Hematopoietic multipotent progenitor cell treated with erythropoietin and hydrocortisone succinate and interleukin-3 and kit ligand, for 6 days (in vitro differentiated cells): ENCODE measurements around the gene FCRL5.
A peak's percentile ranks its signal among the peaks of the same experiment; 100 is the strongest.

Experiments used
- DNase-seq: peaks from one replicate; pipeline ENCODE4 v3.0.0-alpha.2; 2015

Gene FCRL5

DNA sequence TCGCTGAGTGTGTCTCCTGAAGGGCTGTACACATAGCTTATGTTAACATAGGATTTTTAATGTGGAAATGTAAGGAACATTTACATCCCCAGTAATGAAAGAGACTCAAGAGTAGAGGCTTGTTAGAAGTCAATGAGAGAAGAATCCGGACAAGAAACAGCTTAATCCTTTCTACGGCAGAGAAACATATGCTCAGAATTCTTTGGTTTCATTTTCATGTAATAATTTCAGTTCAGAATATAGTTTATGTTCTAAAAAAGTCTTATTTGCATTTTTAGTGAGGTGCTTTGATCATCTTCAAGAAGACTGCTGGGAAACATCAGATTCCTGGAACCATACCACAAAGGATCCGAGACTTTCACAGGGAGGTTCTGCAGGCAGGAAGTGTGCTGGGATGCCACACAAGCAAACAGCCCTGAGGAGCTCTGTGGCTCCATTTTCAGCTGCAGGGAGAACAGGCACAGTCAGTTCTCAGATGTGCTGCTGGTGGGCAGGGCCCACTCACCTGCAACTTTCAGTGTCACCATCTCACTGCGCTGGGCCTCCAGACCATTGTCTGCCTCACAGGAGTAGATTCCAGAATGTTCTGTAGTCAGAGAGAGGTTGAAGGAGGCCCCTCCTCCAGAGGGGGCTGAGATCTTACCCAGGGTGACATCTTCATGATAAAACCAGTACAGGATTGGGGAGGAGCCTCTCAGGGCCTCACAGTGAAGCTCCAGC lies 28.4 kb downstream of the FCRL5 start:
- DNase-seq, result no peak

- DNase-seq, result no peak
Measured at GRCh38 chr1:157521056-157521455, 31.3 kb downstream of the FCRL5 start.

GRCh38 chr1:157520386-157520935 lies 31.9 kb downstream of the FCRL5 start:
- no peak for DNase-seq

GRCh38 chr1:157519451-157519850 lies 32.9 kb downstream of the FCRL5 start:
- DNase-seq, result no peak

- no peak for DNase-seq
Measured at GRCh38 chr1:157517016-157517415, 35.3 kb downstream of the FCRL5 start.

GRCh38 chr1:157515709-157516108 lies 36.6 kb downstream of the FCRL5 start:
- no peak for DNase-seq

GRCh38 chr1:157515141-157515540 lies 37.2 kb downstream of the FCRL5 start:
- DNase-seq, result no peak

DNA sequence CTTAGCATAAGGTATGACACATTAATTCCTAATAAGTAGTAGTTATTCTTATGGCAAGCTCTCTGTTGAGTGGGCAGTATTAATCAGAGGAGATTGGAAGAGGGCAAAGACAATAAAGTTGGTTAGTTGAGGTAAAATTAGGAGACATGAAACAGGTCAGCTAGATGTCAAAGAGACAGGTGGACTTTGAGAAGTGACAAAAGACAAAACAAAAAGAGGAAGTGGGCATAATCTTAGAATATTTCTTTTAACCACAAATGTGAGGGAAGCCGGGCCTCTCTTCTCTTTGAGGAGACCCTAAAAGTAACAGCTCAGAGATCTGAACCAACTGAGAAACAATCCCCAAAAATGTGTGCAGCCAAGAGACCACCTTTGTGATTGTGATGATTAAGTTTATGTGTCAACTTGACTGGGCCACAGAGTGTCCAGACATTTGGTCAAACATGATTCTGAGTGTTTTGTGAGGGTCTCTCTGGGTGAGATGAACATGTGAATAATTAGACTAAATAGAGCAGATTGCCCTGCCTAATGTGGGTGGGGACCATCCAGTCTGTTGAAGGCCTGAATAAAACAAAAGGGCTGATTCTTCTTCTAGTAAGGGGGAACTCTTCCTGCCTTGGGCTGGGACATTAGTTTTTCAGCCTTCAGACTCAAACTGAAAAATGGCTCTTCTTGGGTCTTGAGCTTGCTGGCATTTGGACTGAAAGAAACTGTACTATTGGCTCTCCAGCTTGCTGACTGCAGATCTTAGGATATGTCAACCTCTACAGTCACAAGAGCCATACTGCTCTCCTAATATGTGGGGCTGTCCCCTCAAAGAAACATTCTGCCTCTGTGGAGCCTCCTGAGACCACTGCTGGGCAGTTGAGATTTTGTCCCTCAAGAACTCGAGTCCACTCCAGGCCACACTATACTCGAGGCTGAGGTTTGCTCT lies 40.0 kb downstream of the FCRL5 start:
- peak; percentile 50 for DNase-seq

- no peak for DNase-seq
Measured at GRCh38 chr1:157509546-157510232, 42.6 kb downstream of the FCRL5 start.

DNA sequence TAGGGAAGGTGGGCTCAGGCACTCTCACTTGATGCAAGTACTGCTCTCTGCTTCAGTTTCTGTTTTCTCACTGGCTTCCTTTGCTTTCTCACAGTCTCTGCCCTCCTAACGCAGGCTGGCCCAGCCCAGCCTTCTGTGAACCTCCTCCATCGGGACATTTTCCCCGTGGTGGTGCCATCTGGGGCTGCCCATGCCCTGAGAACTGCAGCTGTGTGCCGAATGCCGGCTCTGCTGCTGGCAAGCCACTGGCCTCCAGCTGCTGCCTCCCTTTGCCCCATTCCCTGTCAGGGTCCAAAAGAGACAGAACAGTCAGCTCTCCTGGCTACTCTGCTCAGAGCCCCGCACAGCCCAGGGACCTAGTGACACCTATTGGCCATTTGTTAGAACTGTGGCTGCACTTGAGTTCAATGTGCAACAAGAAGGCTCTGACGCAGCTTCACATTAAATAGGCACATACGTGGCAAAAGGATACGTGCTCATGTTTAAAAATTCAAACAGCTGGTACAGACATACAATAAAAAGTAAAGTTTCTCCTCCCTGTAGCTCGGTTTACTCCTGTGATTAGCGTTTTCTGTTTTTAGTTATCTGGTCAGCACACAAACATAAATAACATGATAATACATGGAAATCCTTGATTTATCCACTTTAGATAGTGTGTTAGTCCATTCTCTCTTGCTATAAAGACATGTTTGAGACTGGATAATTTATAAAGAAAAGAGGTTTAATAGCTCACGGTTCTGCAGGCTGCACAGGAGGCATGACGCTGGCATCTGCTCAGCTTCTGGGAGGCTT lies 46.6 kb downstream of the FCRL5 start:
- DNase-seq, result peak; percentile 86

- DNase-seq, result no peak
Measured at GRCh38 chr1:157504646-157505045, 47.7 kb downstream of the FCRL5 start.

DNA sequence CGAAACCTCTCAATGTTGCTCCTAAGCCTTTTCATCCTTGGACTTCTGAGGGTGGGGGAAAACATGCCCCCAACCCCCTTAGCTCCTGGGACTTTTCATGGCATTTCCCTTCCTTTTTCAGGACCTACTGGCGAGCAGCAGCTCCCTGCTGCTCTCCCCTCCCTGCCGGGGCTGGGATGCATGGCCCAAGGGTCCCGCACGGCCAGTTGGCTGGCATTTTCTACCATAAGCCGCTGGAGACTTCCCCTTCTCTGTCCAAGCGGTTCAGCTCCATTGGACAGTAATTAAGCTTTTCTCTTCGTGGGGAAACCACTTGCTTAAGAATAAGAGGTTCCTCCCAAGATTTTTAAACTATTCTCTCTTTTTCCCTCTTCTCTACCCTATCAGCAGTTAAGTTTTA lies 52.8 kb downstream of the FCRL5 start:
- no peak for DNase-seq

DNA sequence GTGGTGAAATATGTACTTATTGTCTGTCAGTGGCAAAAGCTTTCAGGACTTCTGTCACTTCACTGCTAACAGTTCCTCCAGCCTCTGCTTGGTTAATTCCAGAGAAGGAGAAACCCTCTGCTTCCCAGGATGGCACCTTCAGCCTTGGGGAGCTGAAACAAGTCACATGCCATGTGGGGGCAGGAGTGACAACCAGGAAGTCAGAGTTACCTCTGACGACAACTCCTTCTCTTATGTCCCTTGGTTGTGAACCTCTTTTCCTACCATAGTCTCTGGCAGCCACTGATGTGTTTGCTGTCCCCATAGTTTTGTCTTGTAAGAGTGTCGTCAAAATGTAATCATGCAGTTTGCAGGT lies 53.6 kb downstream of the FCRL5 start:
- DNase-seq, result no peak

DNA sequence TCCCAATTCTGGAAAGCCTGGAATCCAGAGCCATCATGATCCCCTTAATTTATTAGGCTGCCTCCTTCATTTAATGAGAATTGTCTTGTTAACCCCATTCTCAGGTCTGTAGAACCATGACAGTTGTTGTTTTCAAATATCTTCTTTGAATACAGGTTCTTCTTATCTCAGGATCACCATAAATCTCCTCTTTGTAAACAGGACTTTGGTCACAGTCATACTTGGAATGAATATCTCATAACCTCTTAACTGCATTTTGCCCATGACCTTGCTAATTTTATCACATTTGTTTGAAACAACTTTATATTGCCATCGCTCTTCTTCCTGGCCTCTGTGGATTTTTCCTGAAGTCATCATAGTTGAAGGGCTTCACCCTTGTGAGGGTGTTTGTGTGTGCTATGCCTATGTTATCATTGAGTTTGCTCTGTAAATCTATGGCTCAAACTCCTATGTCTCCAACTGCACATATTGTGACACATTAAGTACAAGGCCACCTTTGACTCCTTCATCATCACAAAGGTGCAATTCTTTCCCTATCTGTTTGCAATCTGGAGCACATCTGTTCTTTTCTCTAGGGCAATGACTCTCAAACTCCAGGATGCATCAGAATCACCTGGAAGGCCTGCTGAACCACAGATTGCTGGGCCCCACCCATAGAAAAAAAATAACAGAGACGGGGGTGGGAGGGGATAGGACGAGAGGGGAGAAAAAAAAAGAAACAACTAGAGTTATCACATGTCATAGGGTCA lies 54.2 kb downstream of the FCRL5 start:
- no peak for DNase-seq

DNA sequence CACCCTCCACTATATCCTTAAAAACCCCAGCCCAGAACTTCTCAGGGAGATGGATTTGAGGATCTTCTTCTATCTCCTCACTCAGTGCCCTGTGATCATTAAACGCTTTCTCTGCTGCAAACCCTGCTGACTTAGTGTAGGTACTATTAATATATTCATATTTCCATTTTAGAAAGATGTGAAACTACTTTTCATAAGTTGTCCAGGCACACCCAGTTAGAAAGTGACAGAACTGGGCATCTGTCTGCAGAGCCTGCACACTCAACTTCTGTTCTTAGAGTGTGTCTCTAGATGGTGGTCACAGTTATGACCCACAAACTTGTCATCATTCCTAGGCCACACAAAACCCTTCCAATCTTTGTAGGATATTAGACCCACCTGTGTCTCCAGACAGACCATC lies 55.0 kb downstream of the FCRL5 start:
- DNase-seq, result no peak

- peak; percentile 81 for DNase-seq
Measured at GRCh38 chr1:157496121-157496526, 56.2 kb downstream of the FCRL5 start.

DNA sequence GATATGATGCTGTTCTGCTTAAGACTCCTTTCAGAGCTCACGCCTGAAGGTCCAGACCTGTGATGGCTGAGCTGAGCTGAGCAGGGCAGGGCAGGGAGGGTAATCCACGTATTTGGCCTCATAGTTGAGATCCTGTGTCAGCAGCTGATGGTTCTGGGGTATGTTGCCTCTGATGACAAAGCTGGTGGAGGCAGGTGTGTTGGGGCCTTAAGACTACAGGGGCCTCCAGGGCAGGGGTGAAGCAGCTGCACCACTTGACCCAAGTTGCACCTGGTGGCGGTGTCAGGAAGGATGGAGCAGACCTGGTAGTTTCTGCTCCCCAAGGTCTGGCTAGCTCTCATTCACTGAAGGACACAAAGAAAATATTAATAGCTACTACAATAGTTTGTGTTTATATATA lies 57.0 kb downstream of the FCRL5 start:
- DNase-seq, result no peak

GRCh38 chr1:157494093-157494492 lies 58.2 kb downstream of the FCRL5 start:
- DNase-seq, result no peak

DNA sequence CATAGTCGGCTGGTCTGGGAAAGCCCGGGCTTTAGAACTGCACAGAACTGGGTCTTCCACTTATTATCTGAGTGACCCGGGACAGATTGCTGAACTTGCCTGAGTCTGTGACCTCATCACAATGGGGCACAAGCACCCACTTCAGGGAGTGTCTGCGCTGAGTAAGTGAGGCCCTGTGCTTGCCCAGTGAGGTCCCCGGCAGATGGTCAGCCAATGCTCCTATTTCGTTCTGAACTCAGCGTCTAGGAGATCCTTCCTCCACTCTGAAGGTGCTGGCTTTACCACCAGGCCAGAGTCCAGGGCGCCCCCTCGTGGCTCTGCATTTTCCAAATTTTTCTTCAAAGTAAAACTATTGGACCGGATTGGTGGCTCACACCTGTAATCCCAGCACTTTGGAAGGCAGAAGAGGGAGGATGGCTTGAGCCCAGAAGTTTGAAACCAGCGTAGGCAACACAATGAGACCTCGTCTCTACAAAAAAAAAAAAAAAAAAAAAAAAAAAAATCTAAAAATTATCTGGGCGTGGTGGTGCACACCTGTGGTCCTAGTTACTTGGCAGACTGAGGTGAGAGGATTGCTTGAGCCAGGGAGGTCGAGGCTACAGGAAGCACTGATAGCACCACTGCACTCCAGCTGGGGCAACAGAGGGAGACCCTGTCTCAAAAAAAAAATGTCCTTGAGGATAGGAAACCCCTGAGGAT lies 61.7 kb downstream of the FCRL5 start:
- peak; percentile 88 for DNase-seq

GRCh38 chr1:157488156-157488555 lies 64.2 kb downstream of the FCRL5 start:
- no peak for DNase-seq

DNA sequence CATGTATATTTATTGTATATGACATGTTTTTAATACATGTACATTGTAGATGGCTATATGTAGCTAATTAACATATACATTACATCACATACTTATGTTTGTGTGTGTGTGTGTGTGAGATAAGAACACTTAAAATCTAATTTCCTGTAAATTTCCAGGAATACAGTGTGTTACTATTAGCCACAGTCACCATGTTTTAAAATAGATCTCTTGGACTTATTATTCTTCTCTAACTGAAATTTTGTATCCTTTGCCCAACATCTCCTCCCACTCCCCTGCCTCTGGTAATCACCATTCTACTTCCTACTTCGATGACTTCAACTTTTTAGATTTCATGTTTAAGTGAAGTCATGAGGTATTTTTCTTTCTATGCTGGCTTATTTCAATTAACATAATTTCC lies 64.8 kb downstream of the FCRL5 start:
- DNase-seq, result peak; percentile 78
